Activated CD4-positive, alpha-beta T cell treated with anti-CD3 and anti-CD28 coated beads, Interleukin-2, amount 50 U/mL, for 16 hours (primary cell): ENCODE data around the gene HHLA2.
"Not testable (repeated sequence)": the region's sequence is repeated elsewhere in the genome, so short reads cannot be mapped to it uniquely, and the experiment has no call there.

Source experiments
- DNase-seq: peaks from one replicate; pipeline ENCODE4 v3.0.0-alpha.2; 2020

Gene HHLA2

DNA sequence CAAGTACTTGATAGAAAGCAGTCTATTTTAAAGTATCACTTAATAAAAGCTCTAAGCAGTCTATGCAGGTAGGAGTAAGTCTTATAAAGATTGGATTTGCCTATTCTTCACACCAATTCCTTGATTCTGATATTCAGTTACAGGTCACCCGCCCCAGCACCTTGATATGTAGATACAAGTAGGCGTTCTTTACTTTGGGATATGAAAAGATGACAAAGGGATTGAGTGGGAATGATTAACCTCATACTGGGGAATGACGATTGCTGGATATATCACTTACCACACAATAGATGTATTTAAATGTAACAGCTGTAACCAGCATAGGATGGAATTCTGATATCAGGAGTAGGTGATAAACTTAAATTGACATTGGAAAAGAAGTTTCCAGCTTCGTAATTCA, 47.1 kb downstream of the HHLA2 start:
- DNase-seq: no peak

DNA sequence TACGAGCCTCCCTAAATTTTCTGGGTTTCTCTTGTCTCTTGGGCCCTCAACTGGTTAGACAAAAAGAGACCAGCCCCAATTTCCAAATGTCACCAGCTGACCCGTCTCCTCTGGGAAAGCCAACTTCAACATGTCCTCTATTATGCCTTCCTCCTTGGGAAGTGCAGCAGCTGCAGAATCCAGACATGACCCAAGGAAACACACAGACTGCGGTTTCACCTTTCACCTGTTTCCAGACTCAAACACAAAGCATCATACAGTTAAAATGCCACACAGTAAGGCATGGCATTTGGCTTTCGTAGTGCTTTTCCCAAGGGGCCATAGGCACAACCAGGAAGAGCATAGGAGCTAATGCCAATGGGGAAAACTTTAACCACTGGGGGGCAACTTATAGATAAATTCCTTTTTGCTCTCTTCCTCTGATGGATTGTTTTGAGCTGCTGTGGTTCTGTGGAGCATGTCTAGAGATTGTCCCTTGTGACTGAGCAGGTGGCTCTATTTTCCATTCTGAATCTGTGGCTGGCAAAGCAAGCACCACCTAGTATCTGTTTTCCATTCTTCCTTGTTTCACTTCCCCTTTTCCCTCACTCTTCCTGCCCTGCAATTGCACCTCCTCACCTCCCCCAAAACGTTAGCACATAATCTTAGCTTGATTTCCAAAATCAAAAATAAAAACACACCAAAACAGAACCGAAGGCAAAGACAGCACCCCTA, 49.3 kb downstream of the HHLA2 start:
- DNase-seq: no peak

DNA sequence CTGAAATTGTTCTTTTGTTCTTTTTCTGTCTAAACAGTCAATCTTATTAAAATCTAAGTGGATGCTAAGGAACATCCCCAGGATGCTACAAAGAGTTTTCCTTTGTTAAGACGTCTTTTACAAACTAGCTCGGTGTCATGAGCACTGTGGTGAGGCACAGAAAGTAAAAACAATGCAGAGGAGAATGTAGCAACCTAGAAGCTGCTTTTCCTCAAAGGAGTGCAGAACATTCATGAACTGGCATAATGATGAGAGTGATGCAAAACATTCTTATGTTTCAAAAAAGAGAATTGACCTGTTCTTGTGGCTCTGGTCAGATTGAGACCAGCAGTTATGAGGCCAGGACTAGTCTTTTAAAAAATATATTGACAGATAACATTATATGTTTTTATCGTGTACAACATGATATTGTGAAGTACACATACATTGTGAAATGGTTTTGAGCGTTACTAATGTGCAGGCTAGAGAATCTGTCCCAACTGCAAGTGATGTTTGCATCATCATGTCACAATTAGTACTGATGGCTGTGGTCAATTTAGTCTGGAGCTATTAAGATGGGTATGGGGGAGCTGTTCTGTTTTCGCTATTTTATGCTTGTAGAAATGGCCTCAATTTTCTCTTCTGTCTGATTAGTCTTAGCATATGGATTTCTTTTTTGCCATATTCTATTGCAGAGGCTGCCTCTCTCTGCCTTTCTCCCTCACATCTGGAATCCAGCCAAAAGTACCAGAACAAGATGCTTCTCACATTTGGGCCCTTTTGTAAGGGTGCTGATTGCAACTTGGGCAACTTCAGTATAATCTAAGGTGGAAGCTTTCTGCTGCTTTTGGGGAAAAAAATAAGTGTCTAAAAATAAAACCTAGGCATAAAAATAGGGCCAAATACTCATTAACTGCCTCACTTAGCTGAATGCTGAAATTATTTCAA, 50.2 kb downstream of the HHLA2 start:
- no peak for DNase-seq

DNA sequence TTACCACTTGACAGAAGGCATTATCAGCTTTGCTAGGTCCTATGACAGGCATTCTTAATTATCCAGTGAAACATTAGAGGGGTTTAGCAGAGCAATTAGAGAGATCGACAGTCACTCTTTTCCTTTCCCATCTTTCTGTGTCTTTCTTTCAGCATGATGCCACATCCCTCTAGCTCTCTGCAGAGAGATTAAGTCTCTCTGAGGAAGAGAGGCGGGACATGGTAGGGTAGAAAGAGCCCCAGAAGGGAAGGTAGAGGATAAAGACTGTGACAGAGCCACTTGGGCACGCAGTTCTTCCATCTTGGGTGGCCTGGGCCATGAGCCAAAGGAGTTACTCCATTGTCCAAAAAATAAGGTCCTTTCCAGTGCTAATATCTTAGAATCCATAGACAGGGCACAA, 55.8 kb downstream of the HHLA2 start:
- no peak for DNase-seq

DNA sequence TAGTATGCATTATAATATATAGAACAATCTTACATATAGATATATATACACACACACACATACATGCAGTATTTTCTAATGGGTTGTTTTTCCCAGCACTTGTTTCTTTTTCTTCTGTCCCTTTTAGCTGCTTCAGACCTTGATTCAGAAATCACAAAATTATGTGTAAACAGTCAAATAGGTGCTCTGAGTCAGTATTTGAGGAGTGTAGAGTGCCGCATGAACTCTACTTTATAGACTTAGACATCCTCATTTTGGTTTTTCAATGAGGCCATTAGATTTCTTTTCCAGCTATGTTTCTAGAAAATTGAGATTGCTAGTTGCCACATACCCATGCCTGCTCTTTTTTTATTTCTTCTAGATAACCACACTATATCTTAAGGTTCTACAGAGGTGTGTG, 58.2 kb downstream of the HHLA2 start:
- DNase-seq: no peak

DNA sequence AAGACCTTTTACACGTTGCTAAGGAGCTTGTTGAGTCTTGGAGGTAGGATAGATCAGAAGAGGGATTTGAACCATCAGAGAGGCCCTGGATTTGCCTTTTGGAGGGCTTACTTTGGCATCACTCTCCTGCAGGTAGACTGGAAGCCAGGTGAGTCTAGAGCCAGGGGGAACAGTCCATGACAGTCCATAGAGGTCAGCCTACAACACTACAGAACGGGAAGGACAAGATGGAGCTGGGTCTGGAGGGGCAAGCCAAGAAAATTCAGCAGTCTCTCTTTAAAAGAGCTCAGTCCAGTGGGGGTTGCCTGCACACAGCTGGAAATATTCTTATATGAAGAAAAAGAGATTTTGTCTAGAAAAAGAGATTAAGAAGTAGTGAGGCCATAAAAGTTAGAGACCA, 60.7 kb downstream of the HHLA2 start:
- no peak for DNase-seq

DNA sequence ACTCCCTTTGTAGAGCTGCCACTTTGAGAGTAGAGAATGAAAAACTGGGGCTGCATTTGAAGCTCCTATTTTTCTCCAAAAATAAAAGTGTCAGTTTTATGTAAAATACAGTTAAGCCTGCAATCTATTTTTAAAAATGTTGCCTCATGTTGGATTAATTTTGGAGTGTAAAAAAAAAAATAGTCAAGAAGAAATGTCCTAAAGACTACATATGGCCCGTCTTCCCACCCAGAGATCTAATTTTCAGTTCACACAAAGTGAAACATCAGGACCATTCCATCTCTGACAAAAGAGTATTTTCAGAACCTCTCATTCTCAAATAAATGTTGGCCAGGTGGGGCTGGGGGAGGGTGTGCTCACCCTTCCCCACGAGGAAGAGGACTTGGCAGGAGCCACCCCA, 62.7 kb downstream of the HHLA2 start:
- DNase-seq: no peak

DNA sequence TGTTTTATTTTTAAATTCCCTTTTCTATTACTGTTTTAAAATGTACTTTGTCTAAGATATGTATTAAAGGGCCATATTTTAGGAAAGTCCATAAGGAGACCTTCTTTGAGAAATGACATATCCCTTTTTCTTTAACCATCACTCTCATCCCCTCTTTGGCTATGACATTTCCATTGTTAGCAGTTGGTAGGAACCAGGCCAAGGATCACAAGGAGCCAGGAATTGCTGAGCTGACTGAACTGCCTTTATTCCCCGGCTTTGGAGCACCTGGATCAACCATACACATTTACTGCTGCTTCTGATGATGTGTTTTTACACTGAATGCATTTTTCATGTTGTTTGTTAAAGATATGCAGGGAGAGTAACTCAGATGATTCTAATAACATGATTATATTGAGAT, 79.7 kb downstream of the HHLA2 start:
- no peak for DNase-seq

DNA sequence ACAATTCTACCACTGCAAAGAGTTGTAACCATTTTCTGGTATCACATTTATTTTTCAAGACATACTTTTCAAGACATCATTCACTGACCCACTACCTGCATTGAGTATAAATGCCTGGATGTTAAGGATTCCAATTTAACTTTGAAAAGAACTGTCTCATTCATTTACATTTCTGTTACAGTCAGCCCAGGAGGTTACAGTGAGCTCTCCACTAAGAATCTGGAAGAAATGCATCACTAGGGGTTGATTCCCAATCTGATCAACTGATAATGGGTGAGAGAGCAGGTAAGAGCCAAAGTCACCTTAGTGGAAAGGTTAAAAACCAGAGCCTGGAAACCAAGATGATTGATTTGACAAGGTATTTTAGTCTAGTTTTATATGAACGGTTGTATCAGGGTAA, 81.0 kb downstream of the HHLA2 start:
- DNase-seq: no peak

DNA sequence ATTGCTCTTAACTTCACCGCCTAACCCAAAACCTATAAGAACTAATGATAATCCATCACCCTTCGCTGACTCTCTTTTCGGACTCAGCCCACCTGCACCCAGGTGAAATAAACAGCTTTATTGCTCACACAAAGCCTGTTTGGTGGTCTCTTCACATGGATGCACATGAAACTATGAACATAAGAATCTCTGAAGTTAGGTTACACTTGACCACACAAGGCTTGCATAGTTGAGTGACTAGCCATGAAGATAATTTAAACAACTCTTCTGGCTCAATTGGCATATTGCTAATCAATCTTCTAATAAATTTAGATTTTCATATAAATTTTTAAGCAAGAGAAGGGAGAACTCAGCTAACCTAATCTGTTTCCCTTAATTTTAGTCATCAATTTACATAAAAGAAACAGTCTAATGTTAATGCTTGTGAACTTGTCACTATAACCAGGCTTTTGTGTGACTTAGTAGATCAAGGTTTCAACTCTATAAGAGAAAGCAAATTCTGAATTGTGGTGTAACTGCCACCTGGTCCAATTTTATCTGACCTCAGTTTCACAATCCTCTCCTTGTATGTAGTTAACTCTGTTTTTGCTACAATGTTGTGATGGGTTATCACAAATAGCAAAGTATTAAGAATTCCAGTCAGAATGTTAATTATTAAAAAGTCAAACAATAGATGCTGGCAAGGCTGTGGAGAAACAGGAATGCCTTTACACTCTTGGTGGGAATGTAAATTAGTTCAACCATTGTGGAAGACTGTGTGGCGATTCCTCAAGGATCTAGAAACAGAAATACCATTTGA, 82.0 kb downstream of the HHLA2 start:
- DNase-seq: no peak

DNA sequence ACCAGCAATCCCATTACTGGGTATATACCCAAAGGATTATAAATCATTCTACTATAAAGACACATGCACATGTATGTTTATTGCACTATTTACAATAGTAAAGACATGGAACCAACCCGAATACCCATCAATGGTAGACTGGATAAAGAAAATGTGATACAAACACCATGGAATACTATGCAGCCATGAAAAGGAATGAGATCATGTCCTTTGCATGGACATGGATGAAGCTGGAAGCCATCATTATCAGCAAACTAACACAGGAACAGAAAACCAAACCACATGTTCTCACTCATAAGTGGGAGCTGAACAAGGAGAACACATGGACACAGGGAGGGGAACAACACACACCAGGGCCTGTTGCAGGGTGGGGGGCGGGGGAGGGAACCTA, 82.6 kb downstream of the HHLA2 start:
- not testable (repeated sequence) for DNase-seq

DNA sequence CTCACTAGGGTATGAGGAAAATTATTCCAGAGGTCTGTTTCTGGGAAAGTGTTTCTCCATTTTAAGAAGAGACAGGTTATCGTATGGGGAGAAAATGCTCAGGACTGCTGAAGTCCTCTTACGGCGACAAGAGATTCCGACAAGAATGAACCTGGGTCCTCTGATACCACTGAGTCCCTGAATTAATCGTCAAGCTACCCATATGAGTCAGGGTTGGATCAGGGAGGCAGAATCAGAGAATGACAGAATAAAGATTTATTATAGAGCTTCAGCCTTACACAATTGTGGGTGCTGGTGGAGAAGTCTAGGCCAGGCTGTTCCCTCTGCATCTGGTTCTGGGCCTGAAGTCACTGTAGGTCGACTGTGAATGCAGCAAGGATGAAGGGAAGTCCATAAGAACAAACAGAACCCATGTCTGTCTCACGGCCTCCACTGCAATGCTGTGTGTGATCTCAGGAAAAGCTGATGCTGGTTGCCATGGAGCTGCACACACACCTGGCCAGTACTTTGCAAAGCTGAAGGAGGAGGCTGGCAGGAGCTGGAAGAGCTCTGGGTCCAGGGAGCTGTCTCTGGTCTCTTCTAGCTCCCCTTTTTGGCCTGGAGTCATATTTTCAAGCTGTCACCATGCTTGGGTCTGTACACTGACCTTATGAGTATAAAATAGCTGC, 83.9 kb downstream of the HHLA2 start:
- peak; percentile 60 for DNase-seq

DNA sequence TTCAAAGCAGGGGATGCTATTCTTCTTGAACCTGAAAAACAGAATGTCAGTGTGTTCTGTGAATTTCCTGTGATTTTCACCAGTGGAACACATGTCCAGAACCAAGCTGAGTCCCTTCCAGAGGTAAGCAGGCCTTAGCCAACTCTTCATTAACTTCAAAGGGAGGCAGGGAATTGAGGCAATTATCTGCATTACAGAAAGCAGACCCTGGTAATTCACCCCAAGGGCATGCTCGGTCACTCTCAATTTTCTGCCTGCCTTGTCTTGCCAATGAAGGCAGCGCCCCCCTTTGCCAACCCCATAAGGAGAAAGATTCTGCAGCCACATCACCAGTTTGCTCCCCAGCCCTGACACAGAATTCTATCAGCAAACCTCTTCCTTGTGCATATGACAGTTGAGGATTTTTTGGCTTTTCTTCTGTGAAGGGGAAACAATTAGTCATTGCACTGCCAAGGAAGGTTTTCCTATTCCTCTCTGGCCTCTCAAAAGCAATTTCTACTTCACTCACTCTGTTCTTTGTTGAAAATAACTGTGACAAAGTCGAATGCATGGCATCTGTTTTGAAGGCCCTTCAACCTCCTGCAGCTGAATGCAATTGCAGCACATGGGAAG, 85.3 kb downstream of the HHLA2 start:
- no peak for DNase-seq

DNA sequence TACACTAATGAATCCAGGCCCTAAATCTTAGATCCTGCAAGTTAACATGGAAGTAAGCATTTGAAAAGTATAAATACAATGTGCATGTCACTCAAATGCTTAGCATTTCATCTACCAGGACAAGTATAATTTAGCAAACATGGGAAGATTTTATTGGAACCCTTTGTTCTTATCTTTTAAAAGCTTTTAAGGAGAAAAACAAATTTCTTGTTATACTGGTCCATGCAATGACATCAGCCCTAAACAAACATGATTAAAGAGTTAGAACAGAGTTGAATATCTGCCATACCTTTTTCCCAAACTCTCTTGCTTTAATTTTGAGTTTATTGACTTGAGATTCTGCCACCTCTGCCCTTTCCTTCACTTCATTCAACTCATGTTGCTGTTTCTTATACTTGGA, 87.0 kb downstream of the HHLA2 start:
- no peak for DNase-seq

DNA sequence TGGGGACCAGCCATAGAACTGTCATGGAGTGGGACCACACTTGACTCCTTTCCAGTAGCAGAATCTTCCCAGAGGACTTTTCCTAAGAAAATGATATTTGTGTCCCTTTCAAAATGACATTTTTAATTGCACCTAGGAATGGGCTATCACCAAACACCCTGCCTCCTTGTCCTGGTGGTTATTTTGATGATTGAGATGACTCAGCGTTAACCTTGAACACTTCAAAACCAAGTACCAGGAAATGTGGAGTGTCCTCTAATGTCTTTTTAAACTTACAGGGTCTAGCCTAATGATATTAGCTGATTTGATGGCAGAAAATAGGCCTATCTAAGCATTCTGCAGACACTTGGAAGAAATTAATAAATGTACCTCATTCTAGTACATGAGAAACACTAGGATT, 90.7 kb downstream of the HHLA2 start:
- peak; percentile 52 for DNase-seq

DNA sequence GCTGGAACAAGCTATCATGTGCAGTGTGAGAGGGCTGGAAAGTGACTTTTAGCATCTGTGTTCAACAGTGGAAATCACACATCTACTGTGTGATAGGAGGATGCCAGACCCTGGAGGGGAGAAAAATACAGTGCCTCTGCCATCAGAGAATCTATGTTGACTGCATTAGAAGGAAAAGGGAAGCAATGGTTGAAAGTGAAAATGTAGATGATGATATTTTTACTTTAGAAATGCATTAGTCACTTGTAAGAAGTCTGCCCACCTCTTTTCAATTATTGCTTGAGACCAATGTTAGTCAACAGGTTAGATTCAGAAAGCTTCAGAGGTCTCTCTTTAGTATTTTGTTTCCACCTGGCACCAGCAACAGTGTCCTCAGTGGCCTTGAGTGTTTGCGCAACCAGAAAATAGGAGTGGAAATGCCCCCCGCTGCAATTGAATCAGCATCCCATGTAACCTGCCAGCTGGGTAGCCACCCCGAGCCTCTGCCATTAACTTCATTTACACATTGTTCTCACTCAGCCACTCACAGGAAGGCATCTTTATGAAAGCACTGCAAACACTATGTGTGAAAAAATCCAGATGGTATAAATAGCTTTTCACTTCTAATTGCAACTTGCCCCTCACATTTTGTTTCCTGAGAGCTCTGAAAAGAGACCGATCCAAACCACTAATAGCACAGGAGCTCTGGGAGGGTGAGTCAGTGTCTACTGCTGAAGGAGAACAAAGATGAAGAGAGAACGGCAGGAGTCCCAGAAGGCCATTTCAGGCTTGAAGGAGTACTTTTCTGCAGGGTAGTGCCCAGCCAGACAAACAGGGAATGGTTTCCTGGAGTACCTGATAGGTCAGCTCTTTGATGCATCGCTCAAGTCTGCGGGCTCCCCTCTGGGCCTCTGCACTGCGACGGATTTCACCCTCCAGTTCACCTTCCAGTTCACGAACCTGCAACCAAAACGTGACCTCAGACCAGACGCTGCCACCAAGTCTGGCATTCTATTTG, 92.1 kb downstream of the HHLA2 start:
- peak; percentile 60 for DNase-seq

DNA sequence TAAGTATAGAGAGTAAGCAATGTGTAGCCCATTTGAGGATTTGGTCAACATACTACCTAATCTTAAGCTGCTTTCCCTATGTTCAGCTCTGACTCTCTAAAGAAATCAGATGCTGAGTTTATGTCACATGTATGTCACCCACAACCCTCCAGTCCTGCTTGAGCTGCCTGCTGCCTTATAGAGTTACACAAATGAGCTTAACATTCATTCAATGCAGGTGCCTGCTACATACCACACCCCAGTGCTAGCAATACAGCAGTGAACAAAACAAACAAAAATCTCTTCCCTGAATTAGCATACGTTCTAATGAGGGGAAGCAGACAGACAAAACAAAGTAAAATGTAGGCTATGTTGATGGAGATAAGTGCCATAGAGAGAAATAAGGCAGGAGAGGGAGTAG, 93.0 kb downstream of the HHLA2 start:
- no peak for DNase-seq

DNA sequence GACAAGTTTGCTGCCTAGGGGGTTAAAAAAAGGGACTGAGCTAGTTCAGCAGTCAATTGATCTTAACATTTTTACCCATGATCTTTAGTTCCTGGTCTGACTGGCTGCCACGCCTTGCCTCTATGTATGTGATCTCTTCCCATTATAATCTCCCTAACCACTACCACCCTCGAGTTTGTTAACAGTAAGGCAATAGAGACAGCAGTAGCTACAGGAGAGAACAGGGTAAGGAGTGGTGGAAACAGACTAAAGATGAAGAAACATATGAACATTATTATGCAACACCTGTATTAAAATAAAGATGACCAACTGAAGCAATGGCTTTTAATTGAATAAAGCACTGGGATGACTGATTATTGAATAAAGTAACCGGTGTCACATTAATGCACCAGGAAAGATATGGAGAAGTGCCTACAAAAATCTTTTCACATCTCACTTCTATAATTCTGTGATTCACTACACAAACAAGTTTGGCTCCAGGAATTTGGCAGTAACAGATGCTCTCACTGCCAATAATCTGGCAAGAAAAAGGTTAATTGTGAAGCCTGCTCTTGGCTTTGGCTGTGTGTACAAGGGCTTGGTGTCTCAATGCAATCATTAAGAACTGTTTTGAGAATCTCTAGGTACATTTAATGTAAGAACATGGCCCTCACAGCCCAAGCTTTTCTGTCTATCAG, 95.7 kb downstream of the HHLA2 start:
- no peak for DNase-seq

DNA sequence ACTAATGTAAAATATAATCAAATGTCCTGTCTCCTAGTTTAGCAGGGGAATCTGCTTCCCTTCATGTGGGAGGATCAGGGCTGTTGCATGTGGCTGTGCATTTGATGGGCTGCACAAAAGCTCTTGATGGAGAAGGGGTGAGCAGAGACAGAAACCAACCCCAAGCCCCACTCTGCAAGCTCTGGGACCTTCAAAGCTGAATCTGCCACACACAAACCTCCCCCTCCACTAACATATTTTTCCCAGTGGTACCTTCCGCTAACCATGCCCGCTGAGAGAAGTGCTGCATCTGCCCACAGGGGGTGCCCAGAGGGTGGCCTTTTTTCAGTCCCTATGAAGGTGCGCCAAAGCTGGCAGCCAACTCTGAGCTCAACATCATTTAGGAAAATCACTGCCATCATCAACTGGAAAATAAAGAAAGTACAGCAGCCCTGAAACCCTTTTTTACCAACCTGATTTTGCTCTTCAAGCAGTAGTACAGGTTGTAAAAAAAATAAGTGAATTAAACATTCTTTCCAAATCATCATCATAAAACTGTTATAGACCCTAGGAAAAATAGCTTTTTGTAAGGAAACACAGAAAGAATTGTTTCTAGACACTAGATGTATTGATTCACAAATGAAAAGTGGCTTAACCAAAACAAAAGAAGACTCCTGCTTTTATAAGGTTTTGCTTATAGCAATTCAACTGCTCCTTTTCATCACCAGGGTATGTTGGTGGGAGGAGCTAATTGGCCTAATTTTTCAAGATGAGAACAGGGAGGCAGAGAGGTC, 97.0 kb downstream of the HHLA2 start:
- no peak for DNase-seq

DNA sequence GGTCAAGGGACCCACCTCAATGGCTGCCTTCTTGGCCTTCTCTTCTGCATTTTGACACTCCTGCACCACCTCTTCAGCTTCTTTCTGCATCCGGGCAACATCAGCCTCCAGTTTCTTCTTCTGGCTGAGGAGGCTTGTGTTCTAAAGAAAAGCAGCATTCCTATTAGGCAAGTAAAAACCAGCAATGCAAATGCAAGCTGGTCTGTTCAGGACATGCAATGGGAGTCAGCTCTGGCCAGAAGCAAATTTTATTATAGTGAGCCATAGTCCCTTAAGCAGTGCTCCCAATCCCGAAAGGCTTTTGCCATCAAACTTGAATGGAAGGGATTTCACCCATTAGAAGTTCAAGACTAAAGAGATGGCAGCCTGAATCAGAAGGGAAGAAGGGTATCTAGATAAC, 97.7 kb downstream of the HHLA2 start:
- DNase-seq: no peak
